ENCODE data around the gene ARHGAP26. TPM values are rescaled to one million over a fixed set of nuclear protein-coding genes. Genes with fewer than 3 reads are reported as not detected.

The ARHGAP26 gene
- polyA plus RNA-seq, 1 donor from 2014 or later: 0.83 TPM

DNA sequence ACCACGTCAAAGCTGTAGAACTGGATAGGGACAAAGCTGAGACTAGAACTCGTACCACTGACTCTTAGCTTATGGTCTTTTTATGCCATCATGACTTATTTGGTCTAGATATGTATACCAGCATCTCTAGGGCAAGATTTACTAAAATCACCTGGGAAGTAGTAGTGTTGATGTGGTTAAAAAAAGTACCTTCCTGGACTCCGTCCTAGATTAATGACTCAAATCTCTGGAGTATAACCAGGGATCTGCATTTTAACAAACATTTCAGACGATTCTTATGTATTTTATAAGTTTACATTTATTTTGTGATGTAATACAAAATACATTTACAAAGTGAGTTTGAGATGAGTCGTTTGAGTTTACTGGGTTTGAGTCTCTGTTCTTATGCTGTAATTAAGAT, 68.7 kb downstream of the ARHGAP26 start:
- H3K4me2 ChIP-seq (ENCODE audit: low read length): no peak overlapping the region

GRCh38 chr5:142839711-142840346, 69.7 kb downstream of the ARHGAP26 start:
- Histone ChIP-seq H3K9me3 (ENCODE audit: low read length) (no peaks in the 10 kb centered on the region), H3K4me2 (ENCODE audit: low read length) (no peak overlapping the region), H3F3A (ENCODE audit: insufficient read depth, low read length, poor library complexity, severe bottlenecking) (no peaks in the 10 kb centered on the region), H3K4me3 (ENCODE audit: low read length) (no peak overlapping the region), H3K9me2 (ENCODE audit: insufficient read depth, low read length) (no peaks in the 10 kb centered on the region), H3K36me3 (ENCODE audit: insufficient read depth, low read length) (no peaks in the 10 kb centered on the region), H3K27me3 (ENCODE audit: insufficient read depth, low read depth, low read length) (no peaks in the 10 kb centered on the region), H2AFZ (ENCODE audit: low read depth, low read length) (no peak overlapping the region), H3K9ac (ENCODE audit: low read length) (no peak overlapping the region), H4K20me1 (ENCODE audit: insufficient read depth) (no peaks in the 10 kb centered on the region), H3K79me2 (replicated peaks; ENCODE audit: insufficient read depth, low read length) (no peaks in the 10 kb centered on the region), H3K27ac (ENCODE audit: low read length) (no peak overlapping the region)
- no peak for TF ChIP-seq POLR2AphosphoS5 (IDR thresholded peaks at IDR 0.05)
- no peak for TF ChIP-seq TAF1 (IDR thresholded peaks at IDR 0.05; ENCODE audit: low read depth)
- no peak for TF ChIP-seq RAD21 (conservative IDR thresholded peaks at IDR 0.05)
- TF ChIP-seq MXI1 (conservative IDR thresholded peaks at IDR 0.05; ENCODE audit: poor library complexity, severe bottlenecking): no peak
- TF ChIP-seq EZH2 (IDR thresholded peaks at IDR 0.05; ENCODE audit: borderline replicate concordance, insufficient read depth, low read length, poor library complexity, severe bottlenecking): no peak
- TF ChIP-seq SMC3 (conservative IDR thresholded peaks at IDR 0.05; ENCODE audit: poor library complexity): no peak
- TF ChIP-seq CTCF (IDR thresholded peaks at IDR 0.05; ENCODE audit: poor library complexity, severe bottlenecking): no peak
- TF ChIP-seq EP300 (conservative IDR thresholded peaks at IDR 0.05; ENCODE audit: poor library complexity, severe bottlenecking): no peak
- no peak for TF ChIP-seq REST (IDR thresholded peaks at IDR 0.05; ENCODE audit: borderline replicate concordance)

More for the DNA sequence above, 68.7 kb downstream of the ARHGAP26 start:
- Histone ChIP-seq H4K20me1 (ENCODE audit: insufficient read depth) (no peaks in the 10 kb centered on the region), H3K9me3 (ENCODE audit: low read length) (no peaks in the 10 kb centered on the region), H3K9ac (ENCODE audit: low read length) (no peak overlapping the region), H2AFZ (ENCODE audit: low read depth, low read length) (no peak overlapping the region), H3K36me3 (ENCODE audit: insufficient read depth, low read length) (no peaks in the 10 kb centered on the region), H3K79me2 (replicated peaks; ENCODE audit: insufficient read depth, low read length) (no peaks in the 10 kb centered on the region), H3K4me3 (ENCODE audit: low read length) (no peak overlapping the region), H3F3A (ENCODE audit: insufficient read depth, low read length, poor library complexity, severe bottlenecking) (no peaks in the 10 kb centered on the region), H3K27ac (ENCODE audit: low read length) (no peak overlapping the region), H3K27me3 (ENCODE audit: insufficient read depth, low read depth, low read length) (no peaks in the 10 kb centered on the region), H3K9me2 (ENCODE audit: insufficient read depth, low read length) (no peaks in the 10 kb centered on the region)
- TF ChIP-seq REST (IDR thresholded peaks at IDR 0.05; ENCODE audit: borderline replicate concordance) (no peak), RAD21 (conservative IDR thresholded peaks at IDR 0.05) (no peak), MXI1 (conservative IDR thresholded peaks at IDR 0.05; ENCODE audit: poor library complexity, severe bottlenecking) (no peak), EP300 (conservative IDR thresholded peaks at IDR 0.05; ENCODE audit: poor library complexity, severe bottlenecking) (no peak)
